WTC11 (cell line): ENCODE results near the gene DNAH9. TPM values are rescaled to one million over a fixed set of nuclear protein-coding genes. Genes with fewer than 3 reads are reported as not detected.

Source experiments
- ATAC-seq: fragments of 200-7000 bp; cut with Tn5 transposase; 2 replicates; pipeline ENCODE4 v1.10.0; 2021; ENCODE audit warnings: mild to moderate bottlenecking, moderate library complexity
- CTCF ChIA-PET: fragments of 300-600 bp; sonication (Branson Sonifier 250); formaldehyde crosslinking; loops from one replicate; lab custom pipeline; 2021; ENCODE audit warnings: antibody characterized with exemption; lab: Charles Lee
- POLR2A ChIA-PET: fragments of 350-600 bp; sonication (Branson Sonifier 250); formaldehyde crosslinking; loops from one replicate; lab custom pipeline; 2021; ENCODE audit warnings: antibody characterized with exemption; lab: Charles Lee
- DNase-seq: peaks from one replicate; pipeline ENCODE4 v3.0.0; 2021; ENCODE audit warnings: low spot score
- H3K27ac Mint-ChIP-seq: 2 replicates; pipeline ENCODE4 v1.8.0; 2021; ENCODE audit warnings: mixed read lengths
- H3K27me3 Mint-ChIP-seq: 2 replicates; pipeline ENCODE4 v1.8.0; 2021; ENCODE audit warnings: low read depth, mild to moderate bottlenecking, moderate library complexity, mixed read lengths
- H3K36me3 Mint-ChIP-seq: 2 replicates; pipeline ENCODE4 v1.8.0; 2021; ENCODE audit warnings: mixed read lengths
- H3K4me1 Mint-ChIP-seq: 2 replicates; pipeline ENCODE4 v1.8.0; 2022; ENCODE audit warnings: mixed read lengths
- H3K4me3 Mint-ChIP-seq: 2 replicates; pipeline ENCODE4 v1.8.0; 2021; ENCODE audit warnings: mild to moderate bottlenecking, moderate library complexity, mixed read lengths
- H3K9me3 Mint-ChIP-seq: 2 replicates; pipeline ENCODE4 v1.8.0; 2021; ENCODE audit warnings: mixed read lengths
- AFF4 ChIP-seq: sonication (generic); formaldehyde crosslinking; IDR thresholded peaks from 2 replicates; pipeline ENCODE4 v1.8.1; 2023; ENCODE audit warnings: mild to moderate bottlenecking, missing genetic modification reagents, borderline replicate concordance
- ETV6 ChIP-seq: sonication (generic); formaldehyde crosslinking; IDR thresholded peaks from 2 replicates; pipeline ENCODE4 v1.8.1; 2022; ENCODE audit warnings: mild to moderate bottlenecking, missing genetic modification reagents
- FOXK1 ChIP-seq: sonication (generic); formaldehyde crosslinking; IDR thresholded peaks from 2 replicates; pipeline ENCODE4 v1.8.0; 2022; ENCODE audit warnings: mild to moderate bottlenecking, moderate library complexity, missing genetic modification reagents
- GABPB1 ChIP-seq: sonication (generic); formaldehyde crosslinking; IDR thresholded peaks from 2 replicates; pipeline ENCODE4 v1.8.1; 2023; ENCODE audit warnings: mild to moderate bottlenecking, missing genetic modification reagents
- HMGA2 ChIP-seq: fragments of 250-450 bp; sonication (Bioruptor Pico); IDR thresholded peaks from 2 replicates; pipeline ENCODE4 v1.4.0; 2021; ENCODE audit warnings: mild to moderate bottlenecking, moderate library complexity
- KAT7 ChIP-seq: sonication (generic); formaldehyde crosslinking; IDR thresholded peaks from 2 replicates; pipeline ENCODE4 v1.8.1; 2023; ENCODE audit warnings: missing genetic modification reagents, mild to moderate bottlenecking, borderline replicate concordance
- MLX ChIP-seq: sonication (generic); formaldehyde crosslinking; IDR thresholded peaks from 2 replicates; pipeline ENCODE4 v1.8.1; 2023; ENCODE audit warnings: mild to moderate bottlenecking, missing genetic modification reagents, moderate library complexity
- NFATC4 ChIP-seq: fragments of 250-450 bp; sonication (Bioruptor Pico); IDR thresholded peaks from 2 replicates; pipeline ENCODE4 v1.9.0; 2021; ENCODE audit warnings: mild to moderate bottlenecking
- NFE2L1 ChIP-seq: sonication (generic); formaldehyde crosslinking; IDR thresholded peaks from 2 replicates; pipeline ENCODE4 v1.8.1; 2023; ENCODE audit warnings: missing genetic modification reagents
- NR1H2 ChIP-seq: sonication (generic); formaldehyde crosslinking; IDR thresholded peaks from 2 replicates; pipeline ENCODE4 v1.9.0; 2021; ENCODE audit warnings: mild to moderate bottlenecking, moderate library complexity, missing genetic modification reagents
- NR2C2 ChIP-seq: sonication (generic); formaldehyde crosslinking; IDR thresholded peaks from 2 replicates; pipeline ENCODE4 v1.8.0; 2022; ENCODE audit warnings: mild to moderate bottlenecking, missing genetic modification reagents
- NR3C1 ChIP-seq: sonication (generic); formaldehyde crosslinking; conservative IDR thresholded peaks from 2 replicates; pipeline ENCODE4 v1.8.1; 2023; ENCODE audit warnings: low read depth, mild to moderate bottlenecking, missing genetic modification reagents
- RELA ChIP-seq: sonication (generic); formaldehyde crosslinking; IDR thresholded peaks from 2 replicates; pipeline ENCODE4 v1.8.1; 2022; ENCODE audit warnings: missing genetic modification reagents, mild to moderate bottlenecking, borderline replicate concordance
- SMAD4 ChIP-seq: sonication (generic); formaldehyde crosslinking; IDR thresholded peaks from 2 replicates; pipeline ENCODE4 v1.8.0; 2022; ENCODE audit warnings: mild to moderate bottlenecking, missing genetic modification reagents
- SP1 ChIP-seq: sonication (generic); formaldehyde crosslinking; conservative IDR thresholded peaks from 2 replicates; pipeline ENCODE4 v1.8.1; 2022; ENCODE audit warnings: missing genetic modification reagents
- TP53 ChIP-seq: sonication (generic); formaldehyde crosslinking; IDR thresholded peaks from 2 replicates; pipeline ENCODE4 v1.8.1; 2023; ENCODE audit warnings: mild to moderate bottlenecking, missing genetic modification reagents
- ZNF232 ChIP-seq: sonication (generic); formaldehyde crosslinking; IDR thresholded peaks from 2 replicates; pipeline ENCODE4 v1.8.0; 2022; ENCODE audit warnings: mild to moderate bottlenecking, missing genetic modification reagents
- total RNA-seq: library from RNA; stranded (reverse); gene quantifications from 3 replicates; pipeline ENCODE4 v1.2.3, GENCODE V29; 2021
- TF ChIP-seq, protein P1 (sequence below): sonication (generic); formaldehyde crosslinking; IDR thresholded peaks from 2 replicates; pipeline ENCODE4 v1.8.0; 2022; ENCODE audit warnings: mild to moderate bottlenecking, missing genetic modification reagents
- TF ChIP-seq, protein P2 (sequence below): fragments of 250-450 bp; sonication (Bioruptor Pico); IDR thresholded peaks from 2 replicates; pipeline ENCODE4 v1.9.0; 2021; ENCODE audit warnings: mild to moderate bottlenecking
- TF ChIP-seq, protein P3 (sequence below): sonication (generic); formaldehyde crosslinking; IDR thresholded peaks from 2 replicates; pipeline ENCODE4 v1.8.0; 2022; ENCODE audit warnings: mild to moderate bottlenecking, missing genetic modification reagents
- TF ChIP-seq, protein P4 (sequence below): fragments of 250-450 bp; sonication (Bioruptor Pico); IDR thresholded peaks from 2 replicates; pipeline ENCODE4 v1.9.0; 2021; ENCODE audit warnings: mild to moderate bottlenecking

Gene DNAH9
- total RNA-seq, 1 experiment from 2014 or later = 0.31 TPM

- H3K4me3 Mint-ChIP-seq = no peak overlapping the region
- POLR2A ChIA-PET = no interaction called here
Observed at GRCh38 chr17:11554042-11554441, 44.2 kb upstream of the DNAH9 start.

GRCh38 chr17:11554542-11554941, 43.7 kb upstream of the DNAH9 start:
- no peak for TF ChIP-seq NR1H2 (CRISPR knock-in tag)
- no peak for TF ChIP-seq NFE2L1 (CRISPR knock-in tag)
- TF ChIP-seq AFF4 (CRISPR knock-in tag) = no peak

More at GRCh38 chr17:11554042-11554441, 44.2 kb upstream of the DNAH9 start:
- CTCF ChIA-PET = no interaction called here
- DNase-seq (no peak), ATAC-seq (no peak)
- H3K9me3 Mint-ChIP-seq = peaks cover 73% of the 10 kb centered on the region
- peaks cover 72% of the 10 kb centered on the region for H3K36me3 Mint-ChIP-seq
- peaks cover 18% of the 10 kb centered on the region for H3K27me3 Mint-ChIP-seq
- H3K4me1 Mint-ChIP-seq = no peaks in the 10 kb centered on the region
- TF ChIP-seq RELA (CRISPR knock-in tag) = no peak
- H3K27ac Mint-ChIP-seq = no peak overlapping the region

DNA sequence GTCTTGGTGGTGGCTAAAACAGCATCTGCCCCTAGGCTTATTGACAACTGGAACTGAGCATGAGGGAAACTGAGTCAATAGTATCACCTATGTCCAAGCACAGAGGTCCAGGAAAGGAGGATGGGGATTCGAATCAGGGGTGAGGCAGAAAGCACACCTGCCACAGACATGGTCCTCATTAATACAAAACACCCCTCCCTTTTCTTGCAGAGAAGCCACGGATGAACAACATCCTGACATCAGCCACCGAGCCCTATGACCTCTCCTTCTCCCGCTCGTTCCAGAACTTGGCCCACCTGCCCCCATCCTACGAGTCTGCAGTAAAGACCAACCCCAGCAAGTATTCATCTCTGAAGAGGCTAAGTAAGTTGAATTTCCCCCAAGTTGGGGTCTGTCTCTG, 42.7 kb upstream of the DNAH9 start:
- Mint-ChIP-seq H3K9me3 (peaks cover 60% of the 10 kb centered on the region), H3K27me3 (peaks cover 17% of the 10 kb centered on the region), H3K36me3 (peaks cover 64% of the 10 kb centered on the region), H3K4me1 (no peaks in the 10 kb centered on the region), H3K27ac (no peak overlapping the region), H3K4me3 (no peak overlapping the region)
- TF ChIP-seq NR3C1 (CRISPR knock-in tag) = no peak
- no peak for TF ChIP-seq KAT7 (CRISPR knock-in tag)
- TF ChIP-seq, protein P1, sequence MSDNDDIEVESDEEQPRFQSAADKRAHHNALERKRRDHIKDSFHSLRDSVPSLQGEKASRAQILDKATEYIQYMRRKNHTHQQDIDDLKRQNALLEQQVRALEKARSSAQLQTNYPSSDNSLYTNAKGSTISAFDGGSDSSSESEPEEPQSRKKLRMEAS (CRISPR knock-in tag) = no peak
- TF ChIP-seq FOXK1 = no peak
- TF ChIP-seq ETV6 (CRISPR knock-in tag) = no peak
- TF ChIP-seq NR2C2 (CRISPR knock-in tag) = no peak
- TF ChIP-seq, protein P2, sequence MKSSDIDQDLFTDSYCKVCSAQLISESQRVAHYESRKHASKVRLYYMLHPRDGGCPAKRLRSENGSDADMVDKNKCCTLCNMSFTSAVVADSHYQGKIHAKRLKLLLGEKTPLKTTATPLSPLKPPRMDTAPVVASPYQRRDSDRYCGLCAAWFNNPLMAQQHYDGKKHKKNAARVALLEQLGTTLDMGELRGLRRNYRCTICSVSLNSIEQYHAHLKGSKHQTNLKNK (CRISPR knock-in tag) = no peak
- no peak for TF ChIP-seq HMGA2
- TF ChIP-seq GABPB1 (CRISPR knock-in tag) = no peak
- TF ChIP-seq NFATC4 (CRISPR knock-in tag) = no peak
- no peak for TF ChIP-seq SP1
- no peak for TF ChIP-seq SMAD4 (CRISPR knock-in tag)
- TF ChIP-seq TP53 = no peak
- no peak for TF ChIP-seq ZNF232 (CRISPR knock-in tag)
- TF ChIP-seq MLX = no peak
- TF ChIP-seq, protein P3, sequence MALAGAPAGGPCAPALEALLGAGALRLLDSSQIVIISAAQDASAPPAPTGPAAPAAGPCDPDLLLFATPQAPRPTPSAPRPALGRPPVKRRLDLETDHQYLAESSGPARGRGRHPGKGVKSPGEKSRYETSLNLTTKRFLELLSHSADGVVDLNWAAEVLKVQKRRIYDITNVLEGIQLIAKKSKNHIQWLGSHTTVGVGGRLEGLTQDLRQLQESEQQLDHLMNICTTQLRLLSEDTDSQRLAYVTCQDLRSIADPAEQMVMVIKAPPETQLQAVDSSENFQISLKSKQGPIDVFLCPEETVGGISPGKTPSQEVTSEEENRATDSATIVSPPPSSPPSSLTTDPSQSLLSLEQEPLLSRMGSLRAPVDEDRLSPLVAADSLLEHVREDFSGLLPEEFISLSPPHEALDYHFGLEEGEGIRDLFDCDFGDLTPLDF (CRISPR knock-in tag) = no peak
- TF ChIP-seq, protein P4, sequence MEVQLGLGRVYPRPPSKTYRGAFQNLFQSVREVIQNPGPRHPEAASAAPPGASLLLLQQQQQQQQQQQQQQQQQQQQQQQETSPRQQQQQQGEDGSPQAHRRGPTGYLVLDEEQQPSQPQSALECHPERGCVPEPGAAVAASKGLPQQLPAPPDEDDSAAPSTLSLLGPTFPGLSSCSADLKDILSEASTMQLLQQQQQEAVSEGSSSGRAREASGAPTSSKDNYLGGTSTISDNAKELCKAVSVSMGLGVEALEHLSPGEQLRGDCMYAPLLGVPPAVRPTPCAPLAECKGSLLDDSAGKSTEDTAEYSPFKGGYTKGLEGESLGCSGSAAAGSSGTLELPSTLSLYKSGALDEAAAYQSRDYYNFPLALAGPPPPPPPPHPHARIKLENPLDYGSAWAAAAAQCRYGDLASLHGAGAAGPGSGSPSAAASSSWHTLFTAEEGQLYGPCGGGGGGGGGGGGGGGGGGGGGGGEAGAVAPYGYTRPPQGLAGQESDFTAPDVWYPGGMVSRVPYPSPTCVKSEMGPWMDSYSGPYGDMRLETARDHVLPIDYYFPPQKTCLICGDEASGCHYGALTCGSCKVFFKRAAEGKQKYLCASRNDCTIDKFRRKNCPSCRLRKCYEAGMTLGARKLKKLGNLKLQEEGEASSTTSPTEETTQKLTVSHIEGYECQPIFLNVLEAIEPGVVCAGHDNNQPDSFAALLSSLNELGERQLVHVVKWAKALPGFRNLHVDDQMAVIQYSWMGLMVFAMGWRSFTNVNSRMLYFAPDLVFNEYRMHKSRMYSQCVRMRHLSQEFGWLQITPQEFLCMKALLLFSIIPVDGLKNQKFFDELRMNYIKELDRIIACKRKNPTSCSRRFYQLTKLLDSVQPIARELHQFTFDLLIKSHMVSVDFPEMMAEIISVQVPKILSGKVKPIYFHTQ = no peak
- DNase-seq (no peak), ATAC-seq (no peak)
- CTCF ChIA-PET = no interaction called here
- POLR2A ChIA-PET = no interaction called here

More at GRCh38 chr17:11554542-11554941, 43.7 kb upstream of the DNAH9 start:
- Mint-ChIP-seq H3K27ac (no peak overlapping the region), H3K9me3 (peaks cover 69% of the 10 kb centered on the region), H3K27me3 (peaks cover 18% of the 10 kb centered on the region), H3K4me3 (no peak overlapping the region), H3K4me1 (no peaks in the 10 kb centered on the region), H3K36me3 (peaks cover 72% of the 10 kb centered on the region)
- ChIA-PET POLR2A (no interaction called here), CTCF (no interaction called here)
- ATAC-seq = no peak
- DNase-seq = no peak
